Subcutaneous adipose tissue (tissue), 4 donors: Measurements from ENCODE around the gene CRACR2B. TPM values are rescaled to one million over a fixed set of nuclear protein-coding genes. Genes with fewer than 3 reads are reported as not detected.

ENCODE experiments used
- CTCF ChIP-seq: fragments of 450-650 bp; IDR thresholded peaks from one replicate; pipeline ENCODE4 v1.5.1; 2016; ENCODE audit warnings: low read depth, mild to moderate bottlenecking, control low read depth, antibody characterized with exemption, moderate library complexity
- total RNA-seq, 4 donors: library from RNA; depleted of rRNA; stranded (reverse); fragments of >200 nt; gene quantifications; one replicate each; pipeline ENCODE4 v1.1.0, GENCODE V29; 2016

Gene CRACR2B
- total RNA-seq, 4 donors from 2014 or later = 2.3 to 44.6 (median 9.7) TPM

DNA sequence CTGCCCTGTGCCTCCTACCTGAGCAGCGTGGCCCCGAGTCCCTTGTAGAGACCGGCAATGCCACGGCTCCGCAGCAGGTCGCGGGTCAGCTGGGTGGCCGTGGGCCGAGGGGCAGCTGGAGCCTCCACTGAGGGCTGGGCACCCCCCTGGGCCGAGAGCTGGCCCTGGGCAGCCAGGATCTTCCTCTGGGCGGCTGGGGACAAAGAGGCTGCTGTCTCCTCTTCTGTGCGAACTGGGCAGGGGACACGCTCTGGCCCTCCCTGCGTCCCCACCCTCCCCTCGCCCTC lies 35.2 kb upstream of the CRACR2B start:
- no peak for TF ChIP-seq CTCF

GRCh38 chr11:792873-793272 lies 34.8 kb upstream of the CRACR2B start:
- TF ChIP-seq CTCF = no peak

DNA sequence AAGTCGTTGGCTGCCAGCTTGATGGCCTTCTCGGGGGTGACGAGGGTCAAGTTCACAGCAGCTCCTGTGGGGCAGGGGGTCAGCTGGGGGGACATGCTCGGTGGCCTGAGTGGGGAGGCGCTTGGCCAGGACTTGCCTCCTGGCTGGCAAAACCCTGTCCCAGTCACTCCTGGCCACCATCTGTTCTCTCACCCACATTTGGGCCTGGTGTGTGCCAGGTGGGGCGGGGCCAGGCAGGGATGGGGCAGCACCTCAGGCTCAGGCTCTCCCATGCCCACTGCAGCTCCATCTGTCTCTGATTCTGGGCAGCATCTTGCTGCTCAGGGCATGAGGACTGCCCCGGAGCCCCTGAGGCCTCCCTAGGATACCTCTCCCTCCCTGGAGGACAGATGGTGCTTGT lies 34.2 kb upstream of the CRACR2B start:
- no peak for TF ChIP-seq CTCF

DNA sequence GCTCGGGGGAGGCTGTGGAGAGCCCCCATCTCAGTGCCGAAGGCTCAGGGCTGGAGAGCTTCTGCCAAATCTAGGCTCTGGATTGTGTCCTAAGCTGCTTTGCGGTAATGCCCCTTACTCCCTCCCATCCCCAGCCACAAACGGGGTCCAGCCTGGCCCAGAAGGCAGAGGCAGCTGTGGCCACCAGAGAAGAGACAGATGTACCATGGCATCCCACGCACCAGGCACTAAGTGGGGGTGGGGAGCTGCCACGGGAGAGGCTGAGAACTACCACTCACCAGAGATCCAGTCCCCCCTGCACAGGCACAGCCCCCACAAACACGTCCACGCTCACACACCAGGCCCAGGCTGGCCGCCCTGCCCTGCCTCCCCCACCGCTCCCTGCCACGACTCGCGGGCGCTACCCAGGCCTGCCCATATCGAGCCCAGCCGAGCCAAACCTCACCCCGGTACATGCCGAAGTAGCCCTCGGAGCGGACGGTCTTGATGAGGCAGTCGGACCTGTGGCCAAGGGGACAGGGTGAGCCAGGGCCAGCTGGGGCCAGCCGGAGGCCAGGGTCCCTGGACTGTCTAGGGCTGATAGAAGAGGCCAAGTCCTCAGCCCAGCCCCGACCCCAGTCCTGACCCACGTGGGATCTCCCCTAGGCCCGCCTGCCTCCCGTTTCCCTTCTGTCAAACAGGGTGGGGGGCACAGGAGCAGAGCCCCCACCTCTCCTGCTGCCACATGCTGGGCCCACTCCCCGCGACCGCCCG lies 33.5 kb upstream of the CRACR2B start:
- no peak for TF ChIP-seq CTCF

DNA sequence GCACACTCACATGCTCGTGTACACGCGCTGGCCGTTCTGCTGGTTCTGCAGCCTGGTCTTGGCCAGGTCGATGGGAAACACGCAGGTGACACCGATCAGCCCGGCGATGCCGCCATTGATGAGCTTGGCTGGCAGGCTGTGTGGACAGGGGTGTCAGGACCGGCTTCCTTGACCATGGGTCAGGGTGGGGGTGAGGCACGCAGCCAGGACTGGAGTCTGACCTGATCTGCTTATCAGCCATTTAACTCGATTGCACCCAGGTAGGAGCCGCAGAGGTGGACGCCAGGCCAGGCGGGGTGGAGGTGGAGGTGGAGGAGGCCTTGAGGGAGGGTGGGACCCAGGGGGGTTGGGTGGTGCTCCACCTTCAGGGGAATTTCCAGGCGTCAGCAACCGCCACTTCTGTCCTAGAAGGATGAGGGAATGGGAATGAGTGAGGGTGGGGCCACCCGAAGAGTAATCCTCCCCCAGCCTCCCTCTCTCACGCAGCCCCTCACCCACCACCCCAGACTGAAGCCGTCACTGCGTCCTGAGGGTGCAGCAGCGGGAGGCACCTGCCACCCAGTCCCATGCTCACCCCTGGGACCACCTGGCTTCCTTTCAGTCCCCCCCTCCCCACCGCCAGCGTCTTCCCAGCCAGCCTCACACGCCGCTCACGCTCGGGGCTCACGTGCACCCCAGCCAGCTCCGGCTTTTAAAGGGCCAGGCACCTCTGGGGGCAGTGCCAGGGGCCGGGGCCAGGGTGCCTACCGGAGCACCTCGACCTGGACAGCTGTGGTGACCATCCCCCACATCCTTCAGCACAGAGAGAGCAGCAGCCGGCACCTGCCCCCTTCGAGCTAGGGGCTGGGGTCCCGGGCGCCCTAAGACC lies 32.7 kb upstream of the CRACR2B start:
- TF ChIP-seq CTCF = no peak

GRCh38 chr11:795634-796564 lies 31.8 kb upstream of the CRACR2B start:
- TF ChIP-seq CTCF = no peak
